ENCODE measurements around the gene DAGLB.

The DAGLB gene

GRCh38 chr7:6438427-6438826 is 9.3 kb downstream of the DAGLB start:
- TF ChIP-seq CTCF (IDR thresholded peaks at IDR 0.05; ENCODE audit: control insufficient read depth, extremely low read depth, insufficient read depth), result no peak
- H3K4me3 ChIP-seq (ENCODE audit: low read depth, low read length), result no peak overlapping the region
- DNase-seq (ENCODE audit: low read depth), result no peak

GRCh38 chr7:6437251-6437650 is 10.5 kb downstream of the DAGLB start:
- TF ChIP-seq CTCF (IDR thresholded peaks at IDR 0.05; ENCODE audit: control insufficient read depth, extremely low read depth, insufficient read depth), result no peak
- no peak overlapping the region for H3K4me3 ChIP-seq (ENCODE audit: low read depth, low read length)
- no peak for DNase-seq (ENCODE audit: low read depth)

- no peak for DNase-seq (ENCODE audit: low read depth)
- TF ChIP-seq CTCF (IDR thresholded peaks at IDR 0.05; ENCODE audit: control insufficient read depth, extremely low read depth, insufficient read depth), result no peak
- H3K4me3 ChIP-seq (ENCODE audit: low read depth, low read length), result no peak overlapping the region
Measured at GRCh38 chr7:6436385-6436685, 11.4 kb downstream of the DAGLB start.

- H3K4me3 ChIP-seq (ENCODE audit: low read depth, low read length), result no peak overlapping the region
- peak; percentile 33 for DNase-seq (ENCODE audit: low read depth)
- TF ChIP-seq CTCF (IDR thresholded peaks at IDR 0.05; ENCODE audit: control insufficient read depth, extremely low read depth, insufficient read depth), result peak; percentile 92
Measured at GRCh38 chr7:6435486-6436384, 12.0 kb downstream of the DAGLB start.

GRCh38 chr7:6433784-6434615 is 13.8 kb downstream of the DAGLB start:
- no peak overlapping the region for H3K4me3 ChIP-seq (ENCODE audit: low read depth, low read length)
- DNase-seq (ENCODE audit: low read depth), result no peak
- no peak for TF ChIP-seq CTCF (IDR thresholded peaks at IDR 0.05; ENCODE audit: control insufficient read depth, extremely low read depth, insufficient read depth)

- no peak for DNase-seq (ENCODE audit: low read depth)
- no peak for TF ChIP-seq CTCF (IDR thresholded peaks at IDR 0.05; ENCODE audit: control insufficient read depth, extremely low read depth, insufficient read depth)
- no peak overlapping the region for H3K4me3 ChIP-seq (ENCODE audit: low read depth, low read length)
Measured at GRCh38 chr7:6432781-6433180, 15.0 kb downstream of the DAGLB start.

Data from LNCaP clone FGC (cell line).